ENCODE data around the gene SHROOM2.
"Not testable (repeated sequence)": the region's sequence is repeated elsewhere in the genome, so short reads cannot be mapped to it uniquely, and the experiment has no call there.

The SHROOM2 gene

DNA sequence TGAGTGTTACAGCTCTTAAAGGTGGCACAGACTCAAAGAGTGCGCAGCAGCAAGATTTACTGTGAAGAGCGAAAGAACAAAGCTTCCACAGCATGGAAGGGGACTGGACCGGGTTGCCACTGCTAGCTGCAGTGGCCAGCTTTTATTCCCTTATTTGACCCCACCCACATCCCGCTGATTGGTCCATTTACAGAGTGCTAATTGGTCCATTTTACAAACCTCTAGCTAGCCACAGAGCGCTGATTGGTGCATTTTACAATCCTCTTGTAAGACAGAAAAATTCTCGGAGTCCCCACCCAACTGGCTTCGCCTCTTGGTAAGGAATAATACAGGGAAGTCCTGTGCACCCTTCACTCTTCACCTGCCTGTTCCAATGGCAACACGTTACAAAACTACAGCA lies 1.9 kb upstream of the SHROOM2 start:
- DNase-seq, result no peak

GRCh38 chrX:9785254-9785943 lies 830 bp upstream of the SHROOM2 start:
- DNase-seq, result no peak

DNA sequence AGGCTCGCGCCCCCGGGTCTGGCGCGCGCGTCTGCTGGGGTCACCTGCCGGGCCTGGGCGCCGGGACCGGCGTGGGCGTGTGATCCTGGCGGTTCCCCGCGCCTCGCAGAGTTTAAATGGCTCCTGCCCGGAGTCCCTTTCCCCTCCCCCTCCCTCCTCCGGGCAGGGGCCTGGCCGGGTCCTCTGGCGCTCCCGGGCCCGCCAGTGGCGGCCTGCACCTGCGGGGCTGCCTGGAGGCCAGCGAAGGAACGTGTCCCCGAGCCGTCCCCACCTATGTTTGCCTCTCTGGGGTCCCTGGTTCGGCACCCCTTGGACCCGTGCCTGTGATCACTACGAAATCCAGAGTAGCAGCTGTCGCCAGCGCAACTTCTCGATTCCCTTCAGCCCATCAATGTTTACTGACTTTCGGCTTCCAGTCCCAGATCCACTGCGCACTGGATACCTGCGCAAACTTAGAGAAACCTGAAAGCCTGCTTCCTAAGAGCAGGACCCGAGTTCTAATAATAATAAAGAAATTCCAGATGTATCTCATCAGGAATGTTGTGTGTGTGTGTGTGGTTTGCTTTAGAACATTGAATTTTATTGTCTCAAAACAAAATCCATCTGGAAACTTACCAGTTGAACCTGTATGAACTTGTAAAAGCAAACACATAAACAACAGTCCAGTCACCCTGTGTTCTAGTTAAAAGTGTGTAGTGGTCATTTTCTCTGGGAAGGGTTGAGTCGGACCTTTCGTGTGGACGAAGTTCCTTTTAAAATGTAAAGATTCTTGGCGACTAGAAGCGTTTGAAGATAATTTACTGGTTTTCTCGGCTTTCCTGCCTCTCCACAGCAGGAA lies 788 bp downstream of the SHROOM2 start:
- DNase-seq, result no peak

DNA sequence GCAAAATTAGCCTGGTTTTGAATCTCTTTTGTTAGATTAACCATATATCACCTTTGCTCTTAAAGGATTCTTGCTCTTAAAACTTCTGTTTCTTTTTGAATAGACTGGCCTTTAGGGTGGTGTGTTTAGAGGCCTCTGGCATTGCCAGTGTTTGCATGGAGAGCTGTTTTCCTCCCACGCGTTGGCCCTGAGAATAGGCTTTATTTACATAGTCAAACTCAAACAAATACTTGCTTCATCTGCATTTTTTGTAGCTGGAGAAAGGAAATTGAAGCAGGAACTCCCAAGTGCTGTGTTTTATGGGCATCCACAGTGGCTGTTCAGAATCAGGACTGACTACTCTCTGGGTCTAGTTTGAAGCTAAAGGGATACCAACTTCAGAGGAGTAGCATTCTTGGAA lies 2.7 kb downstream of the SHROOM2 start:
- DNase-seq, result peak; percentile 58

DNA sequence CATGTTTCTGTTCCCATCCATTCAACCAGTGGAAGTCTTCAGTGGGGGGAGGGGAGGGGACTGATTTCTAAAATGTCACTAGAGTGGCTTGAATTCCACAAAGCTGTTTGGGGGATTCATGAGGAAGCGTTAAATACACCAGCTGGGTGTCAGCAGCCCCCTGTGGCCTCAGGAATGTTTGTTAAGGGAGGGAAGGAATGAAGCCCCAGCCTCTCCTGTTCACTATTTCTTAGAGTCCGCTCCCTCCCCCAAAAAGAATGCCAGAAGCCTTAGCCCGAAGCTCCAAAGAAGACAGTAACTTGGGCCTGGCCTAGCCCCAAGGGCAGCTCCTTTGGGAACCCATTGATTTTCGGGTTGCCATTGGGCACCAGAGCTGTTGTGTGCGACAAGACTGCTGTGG lies 3.3 kb downstream of the SHROOM2 start:
- DNase-seq, result no peak

DNA sequence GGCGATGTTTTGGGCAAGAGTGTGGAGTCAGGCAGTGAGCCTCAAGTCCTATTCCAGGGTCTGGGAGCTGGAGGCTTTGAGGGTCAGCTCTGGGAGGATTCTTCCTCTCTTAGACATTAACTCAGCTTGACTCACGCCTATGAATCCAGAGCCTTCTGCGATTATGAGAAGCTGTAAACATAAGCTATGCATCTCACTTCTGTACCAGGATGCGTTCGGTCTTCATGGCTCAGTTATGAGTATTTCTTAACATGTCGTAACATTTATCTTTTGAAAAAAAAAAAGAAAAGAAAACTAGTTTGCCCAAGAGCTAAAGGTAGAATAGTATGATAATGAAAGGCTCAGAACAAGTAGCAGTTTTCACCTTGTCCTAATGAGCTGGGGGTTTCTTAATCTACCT lies 4.6 kb downstream of the SHROOM2 start:
- no peak for DNase-seq

GRCh38 chrX:9794495-9794894 lies 8.3 kb downstream of the SHROOM2 start:
- DNase-seq, result no peak

- no peak for DNase-seq
Measured at GRCh38 chrX:9797384-9798360, 11.4 kb downstream of the SHROOM2 start.

- DNase-seq, result no peak
Measured at GRCh38 chrX:9802737-9803136, 16.5 kb downstream of the SHROOM2 start.

DNA sequence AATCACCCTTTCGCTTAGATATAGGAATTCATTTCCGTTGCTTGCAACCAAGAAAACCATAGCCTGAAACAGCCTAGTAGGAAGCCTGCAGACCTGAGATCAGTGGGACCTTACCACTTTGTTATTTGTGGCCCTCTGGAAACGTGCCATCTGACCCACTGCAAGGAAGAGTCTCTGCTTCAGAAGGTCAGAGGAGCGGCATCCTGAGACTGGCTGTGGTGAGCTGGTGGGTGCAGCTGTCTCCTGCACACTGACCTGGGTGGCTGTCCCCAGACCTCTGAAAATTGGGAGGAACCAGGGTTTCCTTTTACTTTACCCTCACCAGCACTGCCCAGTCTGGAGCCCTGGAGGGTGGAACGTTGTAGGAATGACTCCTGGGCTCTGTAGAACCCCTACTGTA lies 18.2 kb downstream of the SHROOM2 start:
- DNase-seq, result no peak

- no peak for DNase-seq
Measured at GRCh38 chrX:9805956-9806355, 19.7 kb downstream of the SHROOM2 start.

DNA sequence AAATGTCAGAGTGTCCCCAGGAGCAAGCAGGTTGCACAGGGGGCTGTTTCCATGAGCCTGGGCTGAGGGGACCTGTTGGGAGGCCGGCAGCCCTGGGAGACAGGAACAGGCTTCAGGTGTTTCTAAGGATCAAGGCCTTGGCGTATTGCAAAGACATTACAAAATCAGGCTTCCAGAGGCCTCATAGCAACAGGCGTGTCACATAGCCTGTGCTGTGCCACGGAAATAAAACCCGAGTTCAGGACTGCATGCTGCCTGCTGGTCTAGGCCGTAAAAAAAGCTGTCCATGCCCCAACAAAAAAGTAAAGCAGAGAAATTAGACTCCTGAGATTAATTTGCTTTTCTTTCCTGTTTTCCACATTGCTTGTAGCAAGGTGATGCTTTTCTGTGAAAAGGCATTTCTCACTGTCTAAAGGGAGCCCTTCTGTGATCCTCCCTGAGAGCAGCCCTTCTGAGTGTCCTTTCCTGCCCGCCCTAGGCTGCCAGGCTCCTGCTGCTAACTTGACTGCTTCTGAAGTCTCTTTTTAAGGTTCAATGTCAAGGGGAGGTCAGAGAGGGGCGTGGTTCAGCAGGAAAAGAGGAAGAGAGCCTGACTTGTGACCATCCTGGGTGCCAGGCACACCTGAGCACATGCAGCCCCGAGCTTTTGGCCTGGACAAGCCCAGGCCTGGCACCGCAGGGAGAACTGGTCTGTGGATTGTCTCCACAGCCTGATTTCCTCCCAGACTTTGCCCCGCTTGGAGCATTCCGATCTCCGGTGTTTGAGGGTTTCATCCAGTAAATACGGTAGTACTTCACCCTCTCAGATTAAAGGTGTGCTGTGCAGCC lies 21.3 kb downstream of the SHROOM2 start:
- no peak for DNase-seq

DNA sequence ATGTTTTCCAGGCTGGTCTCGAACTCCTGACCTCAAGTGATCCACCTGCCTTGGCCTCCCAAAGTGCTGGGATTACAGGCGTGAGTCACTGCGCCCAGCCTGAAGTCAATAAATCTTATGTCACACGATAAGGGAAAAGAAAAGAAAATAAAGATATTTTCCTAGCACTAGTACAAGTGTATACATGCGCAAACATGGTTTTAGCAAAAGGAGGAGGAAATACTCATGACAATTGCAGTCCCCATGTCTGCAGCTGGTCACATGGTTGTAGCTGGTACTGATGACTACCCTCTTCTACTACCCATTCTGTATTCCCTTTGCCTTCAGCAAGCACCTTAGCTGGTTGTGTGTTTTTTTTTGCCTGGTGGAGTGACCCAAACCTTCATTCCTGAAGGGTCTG lies 23.6 kb downstream of the SHROOM2 start:
- not testable (repeated sequence) for DNase-seq

GRCh38 chrX:9811086-9811485 lies 24.9 kb downstream of the SHROOM2 start:
- not testable (repeated sequence) for DNase-seq

- no peak for DNase-seq
Measured at GRCh38 chrX:9816084-9816700, 30.0 kb downstream of the SHROOM2 start.

DNA sequence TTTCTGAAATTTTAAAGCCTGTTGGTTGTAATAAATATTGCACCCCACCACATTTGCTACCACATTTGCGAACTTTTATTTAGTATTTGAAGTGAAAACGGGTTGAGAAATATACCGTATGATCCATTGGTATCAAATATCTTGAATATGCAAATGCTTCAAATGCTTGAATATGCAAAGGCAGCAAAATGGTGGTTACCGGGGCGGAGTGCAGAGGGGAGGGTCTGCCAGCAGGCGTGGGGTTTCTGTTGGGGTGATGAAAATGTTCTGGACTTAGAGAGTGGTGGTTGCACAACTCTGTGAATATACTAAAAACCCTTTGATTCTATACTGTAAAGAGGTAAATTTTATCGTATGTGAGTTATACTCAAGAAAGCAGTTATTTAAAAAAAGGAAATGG lies 35.3 kb downstream of the SHROOM2 start:
- no peak for DNase-seq

GRCh38 chrX:9824554-9824953 lies 38.3 kb downstream of the SHROOM2 start:
- DNase-seq, result no peak

DNA sequence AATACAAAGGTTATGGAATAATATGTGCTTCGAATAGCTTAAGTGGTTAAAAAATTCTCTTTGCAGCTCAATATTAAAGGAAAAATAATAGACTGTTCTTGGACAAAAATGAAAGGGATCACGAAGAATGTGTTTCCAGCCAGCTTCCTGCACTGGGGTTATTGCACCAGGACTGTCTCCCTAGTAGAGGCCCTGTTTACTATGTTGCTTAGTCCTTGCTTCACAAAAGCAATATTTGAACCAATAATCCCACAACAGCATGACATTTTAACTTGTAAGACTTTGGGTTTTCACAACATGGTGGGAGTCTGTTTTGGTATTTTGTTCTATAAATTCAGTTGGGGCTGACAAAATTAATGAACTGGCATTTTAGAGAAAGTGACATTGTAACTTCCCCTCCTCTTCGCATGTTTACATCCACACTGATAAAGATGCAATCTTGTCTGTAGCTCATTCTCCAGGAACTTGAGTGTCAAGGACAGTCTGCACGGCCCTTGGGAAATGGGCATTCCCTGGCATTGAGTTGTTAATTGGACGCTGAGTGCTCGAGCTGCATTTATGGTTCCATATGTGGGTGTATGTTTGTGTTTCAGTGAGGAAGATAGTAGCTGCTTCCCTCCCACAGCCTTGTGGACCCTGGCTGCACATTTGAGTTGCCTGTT lies 39.0 kb downstream of the SHROOM2 start:
- DNase-seq, result no peak

DNA sequence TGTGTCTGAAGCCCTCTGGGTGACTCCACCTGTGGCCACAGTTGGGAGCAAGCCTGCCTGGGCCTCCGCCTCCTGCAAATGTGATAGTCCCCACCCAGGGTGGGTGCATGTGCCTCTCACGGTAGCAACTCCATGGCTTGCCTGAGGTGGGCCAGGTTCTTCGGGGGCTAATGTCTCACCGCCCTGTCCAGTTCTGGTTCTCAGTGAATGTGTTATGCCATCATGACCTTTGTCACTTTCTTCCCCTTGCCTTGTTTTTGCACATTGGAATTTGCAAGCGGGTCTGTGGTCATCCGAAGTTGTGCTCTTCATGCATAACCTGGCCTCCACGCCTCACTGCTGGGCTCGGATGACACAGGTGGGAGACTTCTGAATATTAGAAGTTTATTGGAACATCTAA lies 39.7 kb downstream of the SHROOM2 start:
- DNase-seq, result no peak

DNA sequence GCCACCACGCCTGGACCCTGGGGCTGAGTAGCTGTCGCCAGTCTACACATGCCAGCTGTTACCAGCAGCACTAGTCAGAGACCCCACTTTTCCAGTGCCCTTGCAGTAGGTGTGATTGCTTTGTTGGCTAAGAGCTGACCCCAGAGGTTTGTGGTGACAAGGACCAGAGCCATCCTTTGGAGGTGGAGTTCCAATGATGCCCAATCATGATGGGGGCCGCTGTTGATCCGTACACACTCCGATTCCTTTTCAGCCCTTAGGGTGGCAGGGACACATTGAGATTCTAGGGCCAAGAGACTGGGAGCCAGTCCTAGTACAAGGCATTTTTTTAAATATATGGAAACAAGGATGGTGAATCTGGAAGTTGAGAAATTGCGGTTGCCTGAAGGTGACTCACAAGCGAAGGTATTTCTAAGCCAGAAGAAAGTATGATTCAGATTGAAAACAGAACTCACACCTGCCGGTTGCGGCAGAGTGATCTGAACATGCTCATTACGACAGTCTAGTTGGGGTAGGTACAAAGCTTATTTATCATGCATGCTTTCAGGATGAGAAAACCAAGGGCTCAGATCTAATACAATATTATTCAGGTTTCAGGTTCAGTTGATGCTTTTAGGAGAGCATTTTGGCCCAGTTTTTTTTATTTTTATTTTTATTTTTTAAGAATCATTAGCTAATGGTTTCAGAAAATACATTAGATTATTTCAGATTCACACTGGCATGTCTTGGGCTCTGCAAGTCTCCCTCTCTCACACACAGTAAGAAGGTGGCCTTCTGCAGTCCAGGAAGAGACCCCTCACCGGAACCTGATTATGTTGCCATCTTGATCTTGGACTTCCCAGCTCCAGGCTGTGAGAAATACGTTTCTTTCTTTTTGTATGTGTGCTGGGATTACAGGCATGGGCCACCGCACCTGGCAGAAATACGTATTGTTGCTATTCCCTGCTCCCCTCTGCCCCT lies 43.4 kb downstream of the SHROOM2 start:
- DNase-seq, result no peak

All from NCI-H510A (cell line).